HepG2 (cell line): Measurements from ENCODE around the gene GRK5. TPM values are rescaled to one million over a fixed set of nuclear protein-coding genes. Genes with fewer than 3 reads are reported as not detected.

Source experiments
- HOXA9 ChIP-seq: sonication (generic); formaldehyde crosslinking; IDR thresholded peaks from 2 replicates; pipeline ENCODE4 v1.8.1; 2022; ENCODE audit warnings: missing genetic modification reagents, mild to moderate bottlenecking, moderate library complexity, borderline replicate concordance
- MXI1 ChIP-seq: IDR thresholded peaks from 3 replicates; pipeline ENCODE4 v1.6.1; 2012; ENCODE audit warnings: low read depth, low read length, inconsistent platforms, borderline replicate concordance
- NCOR1 ChIP-seq: fragments of 200-600 bp; sonication (generic); IDR thresholded peaks from 2 replicates; pipeline ENCODE4 v1.7.0; 2017; ENCODE audit warnings: antibody characterized with exemption, low read length, borderline replicate concordance
- NKX3-1 ChIP-seq: sonication (generic); formaldehyde crosslinking; IDR thresholded peaks from 2 replicates; pipeline ENCODE4 v1.5.0; 2020; ENCODE audit warnings: missing genetic modification reagents
- PAWR ChIP-seq: sonication (generic); formaldehyde crosslinking; IDR thresholded peaks from 2 replicates; pipeline ENCODE4 v1.4.0; 2020; ENCODE audit warnings: missing genetic modification reagents, mild to moderate bottlenecking, borderline replicate concordance
- PLRG1 ChIP-seq: fragments of 450-650 bp; conservative IDR thresholded peaks from 2 replicates; pipeline ENCODE4 v1.6.1; 2016
- RXRA ChIP-seq: sonication (generic); formaldehyde crosslinking; IDR thresholded peaks from 2 replicates; pipeline ENCODE4 v1.5.1; 2020; ENCODE audit warnings: missing genetic modification reagents
- SOX6 ChIP-seq, 2 experiments: fragments of 450-650 bp in 1 of 2; sonication (generic) in 1 of 2; formaldehyde crosslinking in 1 of 2; IDR thresholded peaks; 2 replicates each; pipeline versions ENCODE4 v1.4.0 to v1.6.1; 2017 to 2020; ENCODE audit warnings: antibody characterized with exemption in 1 of 2, mild to moderate bottlenecking in 1 of 2, missing genetic modification reagents in 1 of 2
- TEAD3 ChIP-seq: optimal IDR thresholded peaks from 2 replicates; pipeline ENCODE3; 2016; ENCODE audit warnings: borderline replicate concordance
- ZNF10 ChIP-seq: sonication (generic); formaldehyde crosslinking; IDR thresholded peaks from 2 replicates; pipeline ENCODE4 v1.4.0; 2020; ENCODE audit warnings: mild to moderate bottlenecking, low read depth, missing genetic modification reagents, borderline replicate concordance
- ZNF205 ChIP-seq: IDR thresholded peaks from 2 replicates; pipeline ENCODE4 v1.6.1; 2018; ENCODE audit warnings: missing biosample characterization, missing genetic modification reagents
- ZNF761 ChIP-seq: sonication (generic); formaldehyde crosslinking; conservative IDR thresholded peaks from 2 replicates; pipeline ENCODE4 v1.4.0; 2020; ENCODE audit warnings: mild to moderate bottlenecking, missing genetic modification reagents
- ZNF773 ChIP-seq: sonication (generic); formaldehyde crosslinking; IDR thresholded peaks from 2 replicates; pipeline ENCODE4 v1.4.0; 2020; ENCODE audit warnings: missing genetic modification reagents, borderline replicate concordance
- polyA plus RNA-seq, 8 experiments: library from polyadenylated mRNA; depleted of rRNA in 3 of 8; stranded (reverse) in 7 of 8; unstranded in 1 of 8; fragments of >200 nt; fragmentation: Illumina TruSeq in 4 of 8; extraction: Trizol in 4 of 8; gene quantifications; 2 replicates each; pipeline versions ENCODE4 v1.2.1 to v1.2.3, GENCODE V29; 2011 to 2016; ENCODE audit warnings: low read depth in 4 of 8, missing spikeins in 1 of 8, mixed read lengths in 1 of 8; ENCODE audit not compliant: insufficient read depth in 1 of 8
- total RNA-seq, 5 experiments: library from RNA; depleted of rRNA; stranded (reverse); fragments of >200 nt; fragmentation: Illumina TruSeq; extraction: Trizol; gene quantifications; 2 replicates each; pipeline ENCODE4 v1.2.3, GENCODE V29; 2016; ENCODE audit warnings: low read depth in 1 of 5
- TF ChIP-seq, protein P1 (sequence below): sonication (generic); formaldehyde crosslinking; IDR thresholded peaks from 2 replicates; pipeline ENCODE4 v1.4.0; 2020; ENCODE audit warnings: low read depth, missing genetic modification reagents
- TF ChIP-seq, protein P2 (sequence below): sonication (generic); formaldehyde crosslinking; IDR thresholded peaks from 2 replicates; pipeline ENCODE4 v1.4.0; 2020; ENCODE audit warnings: missing genetic modification reagents
- TF ChIP-seq, protein P3 (sequence below): sonication (generic); formaldehyde crosslinking; IDR thresholded peaks from 2 replicates; pipeline ENCODE4 v1.4.0; 2020; ENCODE audit warnings: missing genetic modification reagents
- TF ChIP-seq, protein P4 (sequence below): sonication (generic); formaldehyde crosslinking; conservative IDR thresholded peaks from 2 replicates; pipeline ENCODE4 v1.4.0; 2020; ENCODE audit warnings: mild to moderate bottlenecking, missing genetic modification reagents, moderate library complexity

GRK5 gene
- total and polyA plus RNA-seq, 2 of the 13 experiments (the other 11 are each of a cell fraction or from before 2014, with no cell fraction given), result 10.4 to 12.6 TPM

DNA sequence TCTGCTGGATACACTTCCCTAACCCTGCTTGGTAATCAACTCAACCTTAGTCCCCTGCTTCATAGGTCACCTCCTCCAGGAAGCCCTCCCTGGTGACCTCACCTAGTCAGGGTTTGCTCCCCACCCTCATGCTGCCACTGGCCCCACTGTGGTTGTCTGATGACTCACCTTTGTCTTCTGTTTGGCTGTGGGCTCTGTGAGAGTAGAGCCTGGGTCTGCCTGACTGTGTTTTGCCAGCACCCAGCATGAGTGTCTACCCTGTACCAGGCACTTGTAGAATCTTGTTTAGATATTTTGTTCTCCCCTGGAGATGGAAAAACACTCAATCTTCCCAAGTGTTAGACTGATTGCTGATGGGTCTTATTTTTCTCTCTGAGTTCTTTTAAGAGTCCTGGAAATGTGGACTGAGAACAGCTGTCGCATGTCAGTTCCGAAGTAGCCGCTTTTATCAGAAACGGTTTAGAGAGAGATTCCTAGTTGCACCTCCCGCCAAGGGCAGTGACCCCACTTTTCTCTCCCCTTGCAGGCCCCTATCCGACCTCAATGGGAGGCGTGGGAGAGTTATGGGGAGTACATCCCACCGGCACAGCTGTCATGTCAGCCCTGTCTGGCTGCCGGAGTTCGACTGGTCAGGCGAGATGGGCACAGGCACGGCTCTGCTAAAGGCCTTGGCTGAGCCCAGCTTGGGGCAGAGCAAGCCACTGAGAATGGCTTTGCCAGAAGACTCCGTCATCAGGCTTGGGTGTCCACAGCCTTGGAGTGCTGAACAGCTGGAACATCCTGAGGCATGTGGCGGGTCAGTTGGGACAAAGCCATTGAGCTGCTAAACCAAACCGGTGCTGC is 134.3 kb downstream of the GRK5 start (continued):
- TF ChIP-seq NCOR1 (0 out of 2 replicates have a peak, but pooled peaks have one; percentile 1), ZNF205 (CRISPR knock-in tag) (peak; percentile 97), MXI1 (peak; percentile 37; the same call in 1 of the 3 replicates), SOX6 (IDR thresholded peaks at IDR 0.05) (no peak), SOX6 (CRISPR knock-in tag; IDR thresholded peaks at IDR 0.05) (0 out of 2 replicates have a peak, but pooled peaks have one; percentile 36), PAWR (CRISPR knock-in tag) (no peak), RXRA (CRISPR knock-in tag) (no peak; the same call in 1 of the 2 replicates), TEAD3 (CRISPR knock-in tag) (no peak), ZNF773 (CRISPR knock-in tag) (no peak), NKX3-1 (no peak), ZNF761 (0 out of 2 replicates have a peak, but pooled peaks have one; percentile 62), ZNF10 (CRISPR knock-in tag) (no peak), HOXA9 (CRISPR knock-in tag) (no peak), PLRG1 (no peak)
- TF ChIP-seq, protein P1, sequence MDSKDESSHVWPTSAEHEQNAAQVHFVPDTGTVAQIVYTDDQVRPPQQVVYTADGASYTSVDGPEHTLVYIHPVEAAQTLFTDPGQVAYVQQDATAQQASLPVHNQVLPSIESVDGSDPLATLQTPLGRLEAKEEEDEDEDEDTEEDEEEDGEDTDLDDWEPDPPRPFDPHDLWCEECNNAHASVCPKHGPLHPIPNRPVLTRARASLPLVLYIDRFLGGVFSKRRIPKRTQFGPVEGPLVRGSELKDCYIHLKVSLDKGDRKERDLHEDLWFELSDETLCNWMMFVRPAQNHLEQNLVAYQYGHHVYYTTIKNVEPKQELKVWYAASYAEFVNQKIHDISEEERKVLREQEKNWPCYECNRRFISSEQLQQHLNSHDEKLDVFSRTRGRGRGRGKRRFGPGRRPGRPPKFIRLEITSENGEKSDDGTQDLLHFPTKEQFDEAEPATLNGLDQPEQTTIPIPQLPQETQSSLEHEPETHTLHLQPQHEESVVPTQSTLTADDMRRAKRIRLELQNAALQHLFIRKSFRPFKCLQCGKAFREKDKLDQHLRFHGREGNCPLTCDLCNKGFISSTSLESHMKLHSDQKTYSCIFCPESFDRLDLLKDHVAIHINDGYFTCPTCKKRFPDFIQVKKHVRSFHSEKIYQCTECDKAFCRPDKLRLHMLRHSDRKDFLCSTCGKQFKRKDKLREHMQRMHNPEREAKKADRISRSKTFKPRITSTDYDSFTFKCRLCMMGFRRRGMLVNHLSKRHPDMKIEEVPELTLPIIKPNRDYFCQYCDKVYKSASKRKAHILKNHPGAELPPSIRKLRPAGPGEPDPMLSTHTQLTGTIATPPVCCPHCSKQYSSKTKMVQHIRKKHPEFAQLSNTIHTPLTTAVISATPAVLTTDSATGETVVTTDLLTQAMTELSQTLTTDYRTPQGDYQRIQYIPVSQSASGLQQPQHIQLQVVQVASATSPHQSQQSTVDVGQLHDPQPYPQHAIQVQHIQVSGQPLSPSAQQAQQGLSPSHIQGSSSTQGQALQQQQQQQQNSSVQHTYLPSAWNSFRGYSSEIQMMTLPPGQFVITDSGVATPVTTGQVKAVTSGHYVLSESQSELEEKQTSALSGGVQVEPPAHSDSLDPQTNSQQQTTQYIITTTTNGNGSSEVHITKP (CRISPR knock-in tag), result 0 out of 2 replicates have a peak, but pooled peaks have one; percentile 48
- TF ChIP-seq, protein P2, sequence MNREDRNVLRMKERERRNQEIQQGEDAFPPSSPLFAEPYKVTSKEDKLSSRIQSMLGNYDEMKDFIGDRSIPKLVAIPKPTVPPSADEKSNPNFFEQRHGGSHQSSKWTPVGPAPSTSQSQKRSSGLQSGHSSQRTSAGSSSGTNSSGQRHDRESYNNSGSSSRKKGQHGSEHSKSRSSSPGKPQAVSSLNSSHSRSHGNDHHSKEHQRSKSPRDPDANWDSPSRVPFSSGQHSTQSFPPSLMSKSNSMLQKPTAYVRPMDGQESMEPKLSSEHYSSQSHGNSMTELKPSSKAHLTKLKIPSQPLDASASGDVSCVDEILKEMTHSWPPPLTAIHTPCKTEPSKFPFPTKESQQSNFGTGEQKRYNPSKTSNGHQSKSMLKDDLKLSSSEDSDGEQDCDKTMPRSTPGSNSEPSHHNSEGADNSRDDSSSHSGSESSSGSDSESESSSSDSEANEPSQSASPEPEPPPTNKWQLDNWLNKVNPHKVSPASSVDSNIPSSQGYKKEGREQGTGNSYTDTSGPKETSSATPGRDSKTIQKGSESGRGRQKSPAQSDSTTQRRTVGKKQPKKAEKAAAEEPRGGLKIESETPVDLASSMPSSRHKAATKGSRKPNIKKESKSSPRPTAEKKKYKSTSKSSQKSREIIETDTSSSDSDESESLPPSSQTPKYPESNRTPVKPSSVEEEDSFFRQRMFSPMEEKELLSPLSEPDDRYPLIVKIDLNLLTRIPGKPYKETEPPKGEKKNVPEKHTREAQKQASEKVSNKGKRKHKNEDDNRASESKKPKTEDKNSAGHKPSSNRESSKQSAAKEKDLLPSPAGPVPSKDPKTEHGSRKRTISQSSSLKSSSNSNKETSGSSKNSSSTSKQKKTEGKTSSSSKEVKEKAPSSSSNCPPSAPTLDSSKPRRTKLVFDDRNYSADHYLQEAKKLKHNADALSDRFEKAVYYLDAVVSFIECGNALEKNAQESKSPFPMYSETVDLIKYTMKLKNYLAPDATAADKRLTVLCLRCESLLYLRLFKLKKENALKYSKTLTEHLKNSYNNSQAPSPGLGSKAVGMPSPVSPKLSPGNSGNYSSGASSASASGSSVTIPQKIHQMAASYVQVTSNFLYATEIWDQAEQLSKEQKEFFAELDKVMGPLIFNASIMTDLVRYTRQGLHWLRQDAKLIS, result no peak
- TF ChIP-seq, protein P3, sequence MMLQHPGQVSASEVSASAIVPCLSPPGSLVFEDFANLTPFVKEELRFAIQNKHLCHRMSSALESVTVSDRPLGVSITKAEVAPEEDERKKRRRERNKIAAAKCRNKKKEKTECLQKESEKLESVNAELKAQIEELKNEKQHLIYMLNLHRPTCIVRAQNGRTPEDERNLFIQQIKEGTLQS (CRISPR knock-in tag), result peak; percentile 88
- TF ChIP-seq, protein P4, sequence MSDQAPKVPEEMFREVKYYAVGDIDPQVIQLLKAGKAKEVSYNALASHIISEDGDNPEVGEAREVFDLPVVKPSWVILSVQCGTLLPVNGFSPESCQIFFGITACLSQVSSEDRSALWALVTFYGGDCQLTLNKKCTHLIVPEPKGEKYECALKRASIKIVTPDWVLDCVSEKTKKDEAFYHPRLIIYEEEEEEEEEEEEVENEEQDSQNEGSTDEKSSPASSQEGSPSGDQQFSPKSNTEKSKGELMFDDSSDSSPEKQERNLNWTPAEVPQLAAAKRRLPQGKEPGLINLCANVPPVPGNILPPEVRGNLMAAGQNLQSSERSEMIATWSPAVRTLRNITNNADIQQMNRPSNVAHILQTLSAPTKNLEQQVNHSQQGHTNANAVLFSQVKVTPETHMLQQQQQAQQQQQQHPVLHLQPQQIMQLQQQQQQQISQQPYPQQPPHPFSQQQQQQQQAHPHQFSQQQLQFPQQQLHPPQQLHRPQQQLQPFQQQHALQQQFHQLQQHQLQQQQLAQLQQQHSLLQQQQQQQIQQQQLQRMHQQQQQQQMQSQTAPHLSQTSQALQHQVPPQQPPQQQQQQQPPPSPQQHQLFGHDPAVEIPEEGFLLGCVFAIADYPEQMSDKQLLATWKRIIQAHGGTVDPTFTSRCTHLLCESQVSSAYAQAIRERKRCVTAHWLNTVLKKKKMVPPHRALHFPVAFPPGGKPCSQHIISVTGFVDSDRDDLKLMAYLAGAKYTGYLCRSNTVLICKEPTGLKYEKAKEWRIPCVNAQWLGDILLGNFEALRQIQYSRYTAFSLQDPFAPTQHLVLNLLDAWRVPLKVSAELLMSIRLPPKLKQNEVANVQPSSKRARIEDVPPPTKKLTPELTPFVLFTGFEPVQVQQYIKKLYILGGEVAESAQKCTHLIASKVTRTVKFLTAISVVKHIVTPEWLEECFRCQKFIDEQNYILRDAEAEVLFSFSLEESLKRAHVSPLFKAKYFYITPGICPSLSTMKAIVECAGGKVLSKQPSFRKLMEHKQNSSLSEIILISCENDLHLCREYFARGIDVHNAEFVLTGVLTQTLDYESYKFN (CRISPR knock-in tag), result peak; percentile 79
